ENCODE data around the gene MTFR1L. TPM values are rescaled to one million over a fixed set of nuclear protein-coding genes. Genes with fewer than 3 reads are reported as not detected.

MTFR1L gene
- total RNA-seq, 1 donor from 2014 or later, result 15.0 TPM

- FAIRE-seq, result no peak
- Histone ChIP-seq H3K27me3 (ENCODE audit: control insufficient read depth, insufficient read depth, low read length) (no peaks in the 10 kb centered on the region), H3K4me3 (ENCODE audit: low read depth, low read length) (no peak overlapping the region), H3K36me3 (ENCODE audit: control insufficient read depth, insufficient read depth, low read length) (no peaks in the 10 kb centered on the region)
- no peak for TF ChIP-seq CTCF (IDR thresholded peaks at IDR 0.05; ENCODE audit: insufficient read depth, low read length, severe bottlenecking)
- DNase-seq (ENCODE audit: low read depth), result peak; percentile 20
Measured at GRCh38 chr1:25773441-25774125, 46.2 kb upstream of the MTFR1L start.

GRCh38 chr1:25774206-25774803, 45.4 kb upstream of the MTFR1L start:
- DNase-seq (ENCODE audit: low read depth), result no peak
- Histone ChIP-seq H3K36me3 (ENCODE audit: control insufficient read depth, insufficient read depth, low read length) (no peaks in the 10 kb centered on the region), H3K4me3 (ENCODE audit: low read depth, low read length) (no peak overlapping the region), H3K27me3 (ENCODE audit: control insufficient read depth, insufficient read depth, low read length) (peaks cover 2% of the 10 kb centered on the region)
- FAIRE-seq, result peak; percentile 32
- TF ChIP-seq CTCF (IDR thresholded peaks at IDR 0.05; ENCODE audit: insufficient read depth, low read length, severe bottlenecking), result no peak

GRCh38 chr1:25774921-25775771, 44.6 kb upstream of the MTFR1L start:
- no peak for TF ChIP-seq CTCF (IDR thresholded peaks at IDR 0.05; ENCODE audit: insufficient read depth, low read length, severe bottlenecking)

GRCh38 chr1:25779388-25779787, 40.4 kb upstream of the MTFR1L start:
- FAIRE-seq, result no peak
- DNase-seq (ENCODE audit: low read depth), result no peak
- peaks cover 4% of the 10 kb centered on the region for H3K27me3 ChIP-seq (ENCODE audit: control insufficient read depth, insufficient read depth, low read length)
- no peaks in the 10 kb centered on the region for H3K36me3 ChIP-seq (ENCODE audit: control insufficient read depth, insufficient read depth, low read length)
- no peak for TF ChIP-seq CTCF (IDR thresholded peaks at IDR 0.05; ENCODE audit: insufficient read depth, low read length, severe bottlenecking)
- no peak overlapping the region for H3K4me3 ChIP-seq (ENCODE audit: low read depth, low read length)

More at GRCh38 chr1:25774921-25775771, 44.6 kb upstream of the MTFR1L start:
- no peaks in the 10 kb centered on the region for H3K36me3 ChIP-seq (ENCODE audit: control insufficient read depth, insufficient read depth, low read length)
- FAIRE-seq, result no peak
- DNase-seq (ENCODE audit: low read depth), result no peak
- H3K4me3 ChIP-seq (ENCODE audit: low read depth, low read length), result no peak overlapping the region
- H3K27me3 ChIP-seq (ENCODE audit: control insufficient read depth, insufficient read depth, low read length), result peaks cover 4% of the 10 kb centered on the region

- TF ChIP-seq CTCF (IDR thresholded peaks at IDR 0.05; ENCODE audit: insufficient read depth, low read length, severe bottlenecking), result no peak
- no peak for DNase-seq (ENCODE audit: low read depth)
- peaks cover 4% of the 10 kb centered on the region for H3K27me3 ChIP-seq (ENCODE audit: control insufficient read depth, insufficient read depth, low read length)
- H3K4me3 ChIP-seq (ENCODE audit: low read depth, low read length), result no peak overlapping the region
- no peak for FAIRE-seq
- no peaks in the 10 kb centered on the region for H3K36me3 ChIP-seq (ENCODE audit: control insufficient read depth, insufficient read depth, low read length)
Measured at GRCh38 chr1:25779894-25780293, 39.9 kb upstream of the MTFR1L start.

Measured in bronchial epithelial cell (primary cell).